H1 (cell line): ENCODE measurements around the gene NTRK1. TPM values are rescaled to one million over a fixed set of nuclear protein-coding genes. Genes with fewer than 3 reads are reported as not detected.

Experiments used
- CTCF ChIA-PET: fragments of 300-600 bp; sonication (Branson Sonifier 250); formaldehyde crosslinking; loops from one replicate; lab custom pipeline; 2021; ENCODE audit not compliant: partially characterized antibody; lab: Charles Lee
- POLR2A ChIA-PET: fragments of 300-600 bp; sonication (Branson Sonifier 250); formaldehyde crosslinking; loops from one replicate; lab custom pipeline; 2021; ENCODE audit warnings: inconsistent platforms; ENCODE audit not compliant: partially characterized antibody; lab: Charles Lee
- DNase-seq, 2 experiments: peaks; one replicate each; pipeline versions ENCODE4 v3.0.0 to v3.0.0-alpha.2; 2010 to 2022; ENCODE audit warnings: low spot score in 2 of 2, low read depth in 1 of 2, mixed read lengths in 1 of 2
- FAIRE-seq: peaks from 2 replicates; lab custom pipeline; 2011; peaks lifted over from hg19 to GRCh38; lab: Jason Lieb, UNC
- H2AFZ ChIP-seq: 2 replicates; pipeline ENCODE4 v1.8.1; 2012; ENCODE audit warnings: low read length, inconsistent platforms
- H2AK5ac ChIP-seq: 2 replicates; pipeline ENCODE4 v1.6.1; 2013; ENCODE audit warnings: low read depth, low read length
- H2BK120ac ChIP-seq: replicated peaks from 2 replicates; pipeline ENCODE3; 2013; ENCODE audit warnings: low read depth, low read length, inconsistent platforms
- H2BK12ac ChIP-seq: 2 replicates; pipeline ENCODE4 v1.6.1; 2013; ENCODE audit warnings: low read depth, low read length
- H2BK15ac ChIP-seq: 2 replicates; pipeline ENCODE4 v1.6.1; 2013; ENCODE audit warnings: low read length
- H2BK20ac ChIP-seq: 2 replicates; pipeline ENCODE4 v1.6.1; 2013; ENCODE audit warnings: low read length
- H2BK5ac ChIP-seq: 2 replicates; pipeline ENCODE4 v1.6.1; 2013; ENCODE audit warnings: low read depth, low read length
- H3K14ac ChIP-seq: 2 replicates; pipeline ENCODE4 v1.6.1; 2013; ENCODE audit warnings: inconsistent platforms; ENCODE audit not compliant: insufficient read length
- H3K18ac ChIP-seq: 2 replicates; pipeline ENCODE4 v1.6.1; 2013; ENCODE audit warnings: low read length; ENCODE audit errors: extremely low read depth
- H3K23ac ChIP-seq: 2 replicates; pipeline ENCODE4 v1.6.1; 2013; ENCODE audit warnings: inconsistent platforms; ENCODE audit not compliant: insufficient read length
- H3K23me2 ChIP-seq: 2 replicates; pipeline ENCODE4 v1.6.1; 2013; ENCODE audit warnings: low read depth, low read length
- H3K27ac ChIP-seq: 2 replicates; pipeline ENCODE4 v1.6.1; 2011; ENCODE audit warnings: low read depth, low read length, inconsistent platforms
- H3K27me3 ChIP-seq, 4 experiments: replicated peaks in 1 of 4; 1 replicate in 1 of 4; 2 replicates in 3 of 4; pipeline versions ENCODE4 v1.6.1 to v1.8.1; 2011 to 2013; ENCODE audit warnings: low read length in 3 of 4, mild to moderate bottlenecking in 3 of 4, inconsistent platforms in 2 of 4, mixed read lengths in 2 of 4, moderate library complexity in 1 of 4; ENCODE audit not compliant: control insufficient read depth in 3 of 4, insufficient read depth in 3 of 4; ENCODE audit errors: extremely low read depth in 1 of 4
- H3K36me3 ChIP-seq, 4 experiments: 2 replicates each; pipeline versions ENCODE4 v1.6.1 to v1.8.1; 2011 to 2013; ENCODE audit warnings: mild to moderate bottlenecking in 4 of 4, low read length in 3 of 4, moderate library complexity in 2 of 4, control low read depth in 1 of 4, inconsistent platforms in 1 of 4; ENCODE audit not compliant: insufficient read depth in 4 of 4, control insufficient read depth in 2 of 4
- H3K4ac ChIP-seq: replicated peaks from 2 replicates; pipeline ENCODE3; 2013; ENCODE audit warnings: low read length, low read depth, mixed read lengths, inconsistent platforms; ENCODE audit not compliant: insufficient read length
- H3K4me1 ChIP-seq, 4 experiments: replicated peaks in 1 of 4; 1 replicate in 1 of 4; 2 replicates in 3 of 4; pipeline versions ENCODE4 v1.6.1 to v1.8.1; 2011 to 2013; ENCODE audit warnings: low read length in 3 of 4, inconsistent platforms in 2 of 4, mixed read lengths in 1 of 4; ENCODE audit not compliant: insufficient read depth in 4 of 4, control insufficient read depth in 3 of 4
- H3K4me2 ChIP-seq, 2 experiments: 2 replicates each; pipeline versions ENCODE4 v1.6.1 to v1.8.1; 2011 to 2013; ENCODE audit warnings: low read depth in 2 of 2, low read length in 2 of 2, control low read depth in 1 of 2, inconsistent platforms in 1 of 2, mild to moderate bottlenecking in 1 of 2; ENCODE audit not compliant: insufficient read depth in 1 of 2
- H3K4me3 ChIP-seq, 4 experiments: fragments of 200-600, 300-600 bp in 1 of 4; sonication (generic), shearing (Covaris generic), sonication (Bioruptor Twin) in 1 of 4; 2 replicates each; pipeline versions ENCODE4 v1.5.1 to v1.8.1; 2011 to 2016; ENCODE audit warnings: low read length in 4 of 4, low read depth in 3 of 4, control low read depth in 2 of 4, inconsistent platforms in 2 of 4, mild to moderate bottlenecking in 2 of 4, mixed read lengths in 1 of 4, moderate library complexity in 1 of 4; ENCODE audit not compliant: insufficient read depth in 2 of 4; ENCODE audit errors: extremely low read depth in 1 of 4
- H3K56ac ChIP-seq: replicated peaks from 2 replicates; pipeline ENCODE3; 2013; ENCODE audit warnings: low read depth, mild to moderate bottlenecking, mixed read lengths, low read length, inconsistent platforms; ENCODE audit not compliant: insufficient read length
- H3K79me1 ChIP-seq: 2 replicates; pipeline ENCODE4 v1.6.1; 2013; ENCODE audit warnings: low read depth, low read length, control low read depth
- H3K79me2 ChIP-seq, 2 experiments: 2 replicates each; pipeline versions ENCODE4 v1.6.1 to v1.8.1; 2012 to 2013; ENCODE audit warnings: low read length in 2 of 2, mild to moderate bottlenecking in 2 of 2, inconsistent platforms in 1 of 2; ENCODE audit not compliant: insufficient read depth in 2 of 2, control insufficient read depth in 1 of 2
- H3K9ac ChIP-seq, 4 experiments: replicated peaks in 1 of 4; 1 replicate in 1 of 4; 2 replicates in 3 of 4; pipeline versions ENCODE4 v1.6.1 to v1.8.1; 2011 to 2013; ENCODE audit warnings: low read depth in 3 of 4, low read length in 3 of 4, control low read depth in 2 of 4, mild to moderate bottlenecking in 2 of 4, moderate library complexity in 2 of 4, inconsistent platforms in 1 of 4; ENCODE audit errors: extremely low read depth in 1 of 4
- H3K9me3 ChIP-seq, 2 experiments: 2 replicates each; pipeline versions ENCODE4 v1.6.1 to v1.8.1; 2012 to 2013; ENCODE audit warnings: mild to moderate bottlenecking in 2 of 2, moderate library complexity in 2 of 2, control low read depth in 1 of 2, inconsistent platforms in 1 of 2, low read depth in 1 of 2, low read length in 1 of 2, mixed read lengths in 1 of 2; ENCODE audit not compliant: insufficient read depth in 2 of 2
- H4K20me1 ChIP-seq, 2 experiments: replicated peaks in 1 of 2; 2 replicates each; pipeline versions ENCODE3 to v1.8.1; 2011 to 2013; ENCODE audit warnings: inconsistent platforms in 2 of 2, low read length in 2 of 2, mild to moderate bottlenecking in 1 of 2; ENCODE audit not compliant: insufficient read depth in 2 of 2, control insufficient read depth in 1 of 2
- H4K5ac ChIP-seq: 2 replicates; pipeline ENCODE4 v1.6.1; 2013; ENCODE audit warnings: low read length, low read depth, mixed read lengths, inconsistent platforms; ENCODE audit not compliant: insufficient read length
- H4K8ac ChIP-seq: 2 replicates; pipeline ENCODE4 v1.8.0; 2013; ENCODE audit warnings: mild to moderate bottlenecking, moderate library complexity, low read length, inconsistent platforms; ENCODE audit not compliant: insufficient read depth; ENCODE audit errors: extremely low read depth
- H4K91ac ChIP-seq: replicated peaks from 2 replicates; pipeline ENCODE3; 2013; ENCODE audit warnings: low read length, mixed read lengths, inconsistent platforms; ENCODE audit not compliant: insufficient read length
- ASH2L ChIP-seq: fragments of 200-600, 300-600 bp; sonication (generic); IDR thresholded peaks from one replicate; pipeline ENCODE4 v1.7.1; 2017; ENCODE audit warnings: low read length
- CEBPB ChIP-seq: IDR thresholded peaks from 2 replicates; pipeline ENCODE4 v1.6.1; 2012; ENCODE audit warnings: low read depth, low read length
- HDAC2 ChIP-seq, 2 experiments: fragments of 300-600 bp in 1 of 2; sonication (generic) in 1 of 2; IDR thresholded peaks; 2 replicates each; pipeline ENCODE4 v1.6.1; 2011 to 2012; ENCODE audit warnings: low read depth in 2 of 2, low read length in 2 of 2, mild to moderate bottlenecking in 2 of 2, moderate library complexity in 2 of 2, borderline replicate concordance in 1 of 2, inconsistent platforms in 1 of 2
- POU5F1 ChIP-seq: IDR thresholded peaks from 2 replicates; pipeline ENCODE4 v1.6.1; 2011; ENCODE audit warnings: low read depth, mild to moderate bottlenecking, low read length, moderate library complexity
- RAD21 ChIP-seq, 2 experiments: IDR thresholded peaks in 1 of 2; conservative IDR thresholded peaks in 1 of 2; 2 replicates each; pipeline ENCODE4 v1.6.1; 2011; ENCODE audit warnings: low read depth in 2 of 2, low read length in 2 of 2, improper control_type of control experiment in 1 of 2, inconsistent platforms in 1 of 2, mild to moderate bottlenecking in 1 of 2, moderate library complexity in 1 of 2
- SAP30 ChIP-seq: fragments of 300-600 bp; sonication (generic); IDR thresholded peaks from 2 replicates; pipeline ENCODE4 v1.7.1; 2012; ENCODE audit warnings: low read length, moderate library complexity, mild to moderate bottlenecking, inconsistent platforms; ENCODE audit not compliant: insufficient read depth, insufficient replicate concordance
- SP4 ChIP-seq: IDR thresholded peaks from 2 replicates; pipeline ENCODE4 v1.6.1; 2012; ENCODE audit warnings: low read length, inconsistent platforms
- TCF12 ChIP-seq: IDR thresholded peaks from 2 replicates; pipeline ENCODE4 v1.6.1; 2011; ENCODE audit warnings: low read depth, mild to moderate bottlenecking, low read length
- WGBS, 2 experiments: shearing (Covaris generic) in 1 of 2; methylation state at CpG; one replicate each; pipeline versions ENCODE4 v1.1.6 to v1.1.7; 2013 to 2015; ENCODE audit warnings: low lambda C conversion rate in 2 of 2, mixed read lengths in 2 of 2, inconsistent platforms in 1 of 2, low coverage in 1 of 2, missing lambda C conversion rate in 1 of 2; ENCODE audit not compliant: insufficient replicate concordance in 2 of 2, insufficient coverage in 1 of 2, insufficient read length in 1 of 2; ENCODE audit errors: extremely low coverage in 1 of 2, missing lambda C conversion rate in 1 of 2; 5-methylcytosine and 5-hydroxymethylcytosine counted together
- polyA plus RNA-seq, 7 experiments: library from polyadenylated mRNA; depleted of rRNA in 3 of 7; stranded (reverse) in 5 of 7; unstranded in 2 of 7; fragments of >200 nt in 5 of 7; fragments of 200-250 nt in 2 of 7; gene quantifications; 1 replicate in 5 of 7; 2 replicates in 1 of 7; 4 replicates in 1 of 7; pipeline versions ENCODE4 v1.2.1 to v1.2.3, GENCODE V29; 2011 to 2013; ENCODE audit warnings: missing spikeins in 2 of 7, mixed read lengths in 2 of 7
- total RNA-seq: library from RNA; stranded (reverse); fragmentation: NEBNext Ultra II Directional; extraction: Animal tissue kit (Norgen Biotek cat#: 25700); gene quantifications from 2 replicates; pipeline ENCODE4 v1.2.1, GENCODE V29; 2021

The NTRK1 gene
- total and polyA plus RNA-seq, 2 of the 8 experiments (the other 6 are each of a cell fraction or from before 2014, with no cell fraction given), result 0.12 to 0.24 TPM

DNA sequence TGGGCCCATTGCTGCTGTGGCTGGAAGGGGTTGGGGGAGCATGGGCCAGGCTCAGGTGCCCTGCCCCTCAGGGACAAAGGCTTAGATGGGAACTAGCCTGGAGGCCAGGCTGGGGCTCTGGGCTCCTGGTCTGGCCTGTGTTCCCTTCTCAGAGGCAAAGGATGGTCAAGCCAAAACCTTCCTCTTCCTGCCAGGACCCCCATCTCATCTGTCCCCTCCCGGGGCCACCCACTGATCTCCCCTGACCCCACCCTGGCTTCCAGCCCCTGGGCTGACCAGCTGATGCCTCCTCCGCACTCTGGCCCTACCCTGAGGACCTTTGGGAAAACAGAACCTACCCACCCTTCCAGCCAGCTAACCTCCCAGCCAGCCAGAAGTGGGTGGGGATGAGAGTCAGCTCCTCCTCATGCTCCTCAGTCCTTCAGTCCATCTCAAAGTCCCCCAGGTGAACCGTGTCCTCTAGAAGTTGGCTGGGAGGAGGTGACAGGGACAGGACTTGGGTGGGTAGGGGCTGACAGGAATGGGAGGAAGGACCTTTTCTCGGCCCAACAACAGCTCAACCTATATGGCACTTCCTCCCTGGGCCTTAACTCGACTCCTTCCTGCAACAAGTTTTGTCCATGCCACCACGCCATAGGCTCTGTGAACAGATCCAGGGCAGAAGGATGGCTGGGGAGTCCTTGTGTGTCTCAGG lies 40.4 kb downstream of the NTRK1 start:
- no peak overlapping the region for H3K4me2 ChIP-seq
- no peak overlapping the region for H3K18ac ChIP-seq
- peak overlapping the region; percentile 9; the same call in 1 of the 2 replicates for H4K8ac ChIP-seq
- H3K56ac ChIP-seq, result no peak overlapping the region
- H3K27me3 ChIP-seq, result peaks cover 0 to 7% (median 2%) of the 10 kb centered on the region in 4 experiments; a peak in 4 of 7 replicates
- H2BK15ac ChIP-seq, result no peak overlapping the region
- no peak overlapping the region for H4K5ac ChIP-seq
- no peak overlapping the region for H4K91ac ChIP-seq
- no peak overlapping the region for H2BK20ac ChIP-seq
- TF ChIP-seq HDAC2 (IDR thresholded peaks at IDR 0.05; ENCODE audit: borderline replicate concordance in 1 of 2, low read depth in 2 of 2, low read length in 2 of 2) (no peak), SAP30 (no peak), CEBPB (no peak), RAD21 (IDR thresholded peaks at IDR 0.05 in 1 of 2, conservative IDR thresholded peaks at IDR 0.05 in 1 of 2; ENCODE audit: low read depth in 2 of 2, low read length in 2 of 2) (no peak), SP4 (no peak), TCF12 (no peak), POU5F1 (no peak), ASH2L (no peak)
- H3K14ac ChIP-seq, result no peak overlapping the region
- H3K4me3 ChIP-seq, result no peak overlapping the region
- H3K23me2 ChIP-seq, result no peaks in the 10 kb centered on the region
- H4K20me1 ChIP-seq, result no peaks in the 10 kb centered on the region
- peaks cover 0 to under 1% of the 10 kb centered on the region in 2 experiments; a peak in 1 of 4 replicates for H3K9me3 ChIP-seq
- H3K36me3 ChIP-seq, result no peaks in the 10 kb centered on the region
- no peak overlapping the region for H2BK5ac ChIP-seq
- H3K9ac ChIP-seq, result no peak overlapping the region
- peaks cover 0 to 7% (median 1%) of the 10 kb centered on the region in 4 experiments; a peak in 2 of 7 replicates for H3K4me1 ChIP-seq
- DNase-seq, result no peak
- ChIA-PET POLR2A (interaction anchor here (0.7 to 1.2 kb wide), 5 partner anchors 10 to 23 kb away, joined by 3 to 4 read pairs (median 3); no protein-coding TSS in a partner anchor), CTCF (interaction anchor here (1.0 to 6.7 kb wide), 14 partner anchors 8 to 281 kb away, joined by 3 to 73 read pairs (median 7); partner anchors contain the start of genes LRRC71, NTRK1 and PEAR1)
- FAIRE-seq, result no peak
- no peak overlapping the region for H2BK12ac ChIP-seq
- H2BK120ac ChIP-seq, result no peak overlapping the region
- no peak overlapping the region for H3K23ac ChIP-seq
- H2AFZ ChIP-seq, result no peak overlapping the region
- H3K27ac ChIP-seq, result no peak overlapping the region
- H3K4ac ChIP-seq, result no peak overlapping the region
- no peaks in the 10 kb centered on the region for H3K79me2 ChIP-seq
- H3K79me1 ChIP-seq, result no peaks in the 10 kb centered on the region
- H2AK5ac ChIP-seq, result no peak overlapping the region
- WGBS, 2 experiments, result 92% methylated on average over 6 of the region's 6 CpGs; no CpG with 5 or more reads in 1 of the 2 experiments
